A549 (cell line): ENCODE results near the gene MORN1. TPM values are rescaled to one million over a fixed set of nuclear protein-coding genes. Genes with fewer than 3 reads are reported as not detected.

Experiments used
- ATAC-seq, 2 experiments: fragments of 200-7000 bp in 1 of 2; fragments of >200 bp in 1 of 2; cut with Nextera tagmentation in 1 of 2; cut with Tn5 transposase in 1 of 2; 3 replicates each; pipeline versions ENCODE4 v1.8.0 to v1.9.1; 2018 to 2020; ENCODE audit warnings: mild to moderate bottlenecking in 1 of 2, moderate library complexity in 1 of 2
- CTCF ChIA-PET: fragments of 300-600 bp; sonication (Branson Sonifier 250); formaldehyde crosslinking; extraction: SDS; loops from one replicate; lab custom pipeline; 2021; ENCODE audit warnings: antibody characterized with exemption, inconsistent platforms; lab: Yijun Ruan, JAX
- POLR2A ChIA-PET: fragments of 350-600 bp; formaldehyde crosslinking; extraction: SDS; loops from one replicate; lab custom pipeline; 2021; ENCODE audit warnings: antibody characterized with exemption, inconsistent platforms; lab: Yijun Ruan, JAX
- DNase-seq, 2 experiments: peaks; one replicate each; pipeline versions ENCODE4 v3.0.0 to v3.0.0-alpha.2; 2011 to 2016; ENCODE audit warnings: low read depth in 1 of 2, low spot score in 1 of 2
- FAIRE-seq: peaks from 2 replicates; lab custom pipeline; 2011; peaks lifted over from hg19 to GRCh38; lab: Jason Lieb, UNC
- H3K27ac ChIP-seq, 2 experiments: fragments of >200 bp; sonication (Bioruptor Twin); formaldehyde crosslinking; 3 replicates each; pipeline ENCODE4 v1.5.1; 2016 to 2017
- H3K4me1 ChIP-seq: fragments of >200 bp; sonication (Bioruptor Twin); formaldehyde crosslinking; 3 replicates; pipeline ENCODE4 v1.6.1; 2016
- H3K4me2 ChIP-seq: fragments of >200 bp; sonication (Bioruptor Twin); formaldehyde crosslinking; 3 replicates; pipeline ENCODE4 v1.6.1; 2016
- H3K4me3 ChIP-seq: fragments of >200 bp; sonication (Bioruptor Twin); formaldehyde crosslinking; 3 replicates; pipeline ENCODE4 v1.5.1; 2016
- H3K9me3 ChIP-seq: fragments of >200 bp; sonication (Bioruptor Twin); formaldehyde crosslinking; 3 replicates; pipeline ENCODE4 v1.6.1; 2016
- BHLHE40 ChIP-seq: IDR thresholded peaks from 2 replicates; pipeline ENCODE4 v1.6.1; 2012; ENCODE audit warnings: low read depth, low read length, inconsistent platforms
- EHF ChIP-seq: fragments of 250-450 bp; sonication (Bioruptor Pico); IDR thresholded peaks from 2 replicates; pipeline ENCODE4 v1.5.0; 2020; ENCODE audit warnings: mild to moderate bottlenecking
- EHMT2 ChIP-seq: fragments of 200-600 bp; sonication (generic); IDR thresholded peaks from 2 replicates; pipeline ENCODE4 v1.6.1; 2016; ENCODE audit warnings: antibody characterized with exemption, low read depth, mild to moderate bottlenecking, moderate library complexity
- ESRRA ChIP-seq: fragments of 150-350 bp; IDR thresholded peaks from 2 replicates; pipeline ENCODE4 v1.6.1; 2014; ENCODE audit warnings: mild to moderate bottlenecking, low read length, borderline replicate concordance
- FOSL2 ChIP-seq, 2 experiments: fragments of 450-650 bp in 1 of 2; fragments of >200 bp in 1 of 2; sonication (Bioruptor Twin) in 1 of 2; formaldehyde crosslinking; IDR thresholded peaks; 2 replicates each; pipeline versions ENCODE4 v1.5.0 to v1.6.1; 2016 to 2020; ENCODE audit warnings: mild to moderate bottlenecking in 1 of 2, moderate library complexity in 1 of 2
- FOXS1 ChIP-seq: fragments of 250-450 bp; sonication (Bioruptor Pico); IDR thresholded peaks from 2 replicates; pipeline ENCODE4 v1.5.0; 2020; ENCODE audit warnings: mild to moderate bottlenecking, moderate library complexity
- GATA3 ChIP-seq: IDR thresholded peaks from 2 replicates; pipeline ENCODE4 v1.6.1; 2012; ENCODE audit warnings: borderline replicate concordance
- HEYL ChIP-seq: fragments of 250-450 bp; sonication (Bioruptor Pico); IDR thresholded peaks from 2 replicates; pipeline ENCODE4 v1.8.0; 2021; ENCODE audit warnings: mild to moderate bottlenecking, moderate library complexity
- JUN ChIP-seq, 2 experiments: fragments of >200 bp; sonication (Bioruptor Twin); formaldehyde crosslinking; IDR thresholded peaks; 2 replicates in 1 of 2; 3 replicates in 1 of 2; pipeline ENCODE4 v1.6.1; 2016 to 2017
- MAFK ChIP-seq: fragments of 450-650 bp; IDR thresholded peaks from 2 replicates; pipeline ENCODE4 v1.6.1; 2014; ENCODE audit not compliant: partially characterized antibody
- MYC ChIP-seq: IDR thresholded peaks from 2 replicates; pipeline ENCODE4 v1.6.1; 2012; ENCODE audit warnings: mild to moderate bottlenecking, inconsistent platforms, low read length, improper control_type of control experiment, borderline replicate concordance
- NPAS2 ChIP-seq: fragments of 250-450 bp; sonication (Bioruptor Pico); IDR thresholded peaks from 2 replicates; pipeline ENCODE4 v1.8.0; 2022; ENCODE audit warnings: mild to moderate bottlenecking, moderate library complexity, borderline replicate concordance
- POLR2A ChIP-seq: IDR thresholded peaks from 2 replicates; pipeline ENCODE4 v1.6.1; 2012; ENCODE audit warnings: mild to moderate bottlenecking, low read length
- POLR2AphosphoS2 ChIP-seq: conservative IDR thresholded peaks from 2 replicates; pipeline ENCODE4 v1.6.1; 2012; ENCODE audit warnings: low read length, improper control_type of control experiment, inconsistent platforms
- RAD21 ChIP-seq, 2 experiments: fragments of >200 bp in 1 of 2; sonication (Bioruptor Twin) in 1 of 2; formaldehyde crosslinking in 1 of 2; IDR thresholded peaks in 1 of 2; conservative IDR thresholded peaks in 1 of 2; 2 replicates in 1 of 2; 3 replicates in 1 of 2; pipeline ENCODE4 v1.6.1; 2012 to 2018; ENCODE audit warnings: inconsistent platforms in 1 of 2
- RFX5 ChIP-seq: fragments of 450-650 bp; IDR thresholded peaks from 2 replicates; pipeline ENCODE4 v1.7.1; 2014; ENCODE audit warnings: antibody characterized with exemption, mild to moderate bottlenecking, moderate library complexity
- RNF2 ChIP-seq: fragments of 200-600 bp; sonication (generic); IDR thresholded peaks from 2 replicates; pipeline ENCODE4 v1.6.1; 2016; ENCODE audit warnings: low read depth, mild to moderate bottlenecking, antibody characterized with exemption, moderate library complexity, borderline replicate concordance
- SMC3 ChIP-seq: fragments of >200 bp; sonication (Bioruptor Twin); formaldehyde crosslinking; IDR thresholded peaks from 3 replicates; pipeline ENCODE4 v1.6.1; 2018; ENCODE audit warnings: inconsistent platforms
- SREBF2 ChIP-seq: fragments of 450-650 bp; IDR thresholded peaks from 2 replicates; pipeline ENCODE4 v1.6.1; 2014; ENCODE audit warnings: mild to moderate bottlenecking, moderate library complexity
- ZFP36 ChIP-seq: fragments of 450-650 bp; IDR thresholded peaks from 2 replicates; pipeline ENCODE4 v1.6.1; 2014; ENCODE audit warnings: borderline replicate concordance; ENCODE audit not compliant: partially characterized antibody
- WGBS: methylation state at CpG from one replicate; pipeline ENCODE4 v1.1.6; 2017; ENCODE audit errors: missing lambda C conversion rate; 5-methylcytosine and 5-hydroxymethylcytosine counted together
- polyA plus RNA-seq, 4 experiments: library from polyadenylated mRNA; depleted of rRNA in 3 of 4; stranded (reverse); fragments of >200 nt; fragmentation: RNase III in 1 of 4; extraction: RNeasy Plus Mini Kit Qiagen cat#74134 plus additional on column Dnase treatment in 1 of 4; gene quantifications; 2 replicates in 3 of 4; 3 replicates in 1 of 4; pipeline ENCODE4 v1.2.3, GENCODE V29; 2011 to 2017
- TF ChIP-seq, protein P1 (sequence below): IDR thresholded peaks from 2 replicates; pipeline ENCODE4 v1.6.1; 2012
- TF ChIP-seq, protein P2 (sequence below): fragments of >200 bp; sonication (Bioruptor Twin); formaldehyde crosslinking; IDR thresholded peaks from 3 replicates; pipeline ENCODE4 v1.5.1; 2016
- TF ChIP-seq, protein P3 (sequence below): IDR thresholded peaks from 2 replicates; pipeline ENCODE4 v1.6.1; 2012
- TF ChIP-seq, protein P4 (sequence below): fragments of 150-350 bp; IDR thresholded peaks from 2 replicates; pipeline ENCODE4 v1.6.1; 2014; ENCODE audit warnings: low read depth, mild to moderate bottlenecking, low read length

The MORN1 gene
- polyA plus RNA-seq, 2 of the 4 experiments (the other 2 are of a cell fraction) = 6.9 to 8.9 TPM

DNA sequence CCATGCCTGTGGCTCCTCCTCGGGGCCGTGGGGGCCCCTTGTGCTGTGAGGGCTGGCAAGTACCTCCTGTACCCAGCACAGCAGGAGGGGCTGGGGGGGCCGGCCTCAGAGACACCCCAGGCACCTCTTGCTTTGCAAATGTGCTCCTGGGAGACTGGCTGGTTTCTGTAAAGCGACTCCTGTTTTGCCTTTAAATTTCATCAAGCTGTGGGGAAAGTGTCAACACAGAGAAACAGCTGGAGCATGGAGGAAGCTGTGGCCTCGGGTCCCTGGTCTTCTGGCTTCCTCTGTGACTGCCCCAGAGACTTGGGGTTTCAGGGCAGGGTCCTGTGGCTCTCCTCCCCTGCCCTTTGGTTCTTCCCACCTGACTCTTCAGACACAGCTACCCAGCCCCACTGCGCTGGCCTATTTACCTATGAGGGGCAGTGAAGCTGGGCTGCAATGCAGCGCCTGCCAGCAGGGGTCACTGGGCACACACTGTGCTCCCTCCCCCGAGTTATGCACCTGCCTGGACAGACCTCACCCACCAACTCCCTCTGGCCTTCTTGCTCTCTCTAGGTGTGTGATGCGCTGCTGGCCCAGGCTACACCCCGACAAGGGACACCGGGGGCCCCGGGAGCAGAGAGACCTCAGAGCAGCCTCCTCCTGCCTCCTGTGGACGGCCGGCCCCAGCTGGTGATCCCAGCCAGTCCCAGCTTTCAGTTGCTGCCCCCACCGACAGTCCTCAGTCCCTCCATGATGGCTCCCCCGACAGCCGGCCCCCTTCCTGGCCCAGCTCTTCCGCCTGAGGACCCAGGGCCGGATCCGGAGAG, 38.6 kb upstream of the MORN1 start:
- ChIA-PET CTCF (interaction anchor here (0.9 to 1.5 kb wide), 4 partner anchors 12 to 117 kb away, joined by 3 to 4 read pairs (median 3); no protein-coding TSS in a partner anchor), POLR2A (no interaction called here)
- Histone ChIP-seq H3K4me3 (no peak overlapping the region), H3K9me3 (peaks cover 5% of the 10 kb centered on the region; the same call in 1 of the 3 replicates), H3K4me1 (no peaks in the 10 kb centered on the region), H3K4me2 (no peak overlapping the region), H3K27ac (no peak overlapping the region)
- peak in 1 of 2 experiments; percentile 52; a peak in 2 of 5 replicates for TF ChIP-seq RAD21 (conservative IDR thresholded peaks at IDR 0.05 in 1 of 2, IDR thresholded peaks at IDR 0.05 in 1 of 2)
- TF ChIP-seq SMC3 = 0 out of 3 replicates have a peak, but pooled peaks have one; percentile 13
- TF ChIP-seq, protein P1, sequence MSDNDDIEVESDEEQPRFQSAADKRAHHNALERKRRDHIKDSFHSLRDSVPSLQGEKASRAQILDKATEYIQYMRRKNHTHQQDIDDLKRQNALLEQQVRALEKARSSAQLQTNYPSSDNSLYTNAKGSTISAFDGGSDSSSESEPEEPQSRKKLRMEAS = no peak
- TF ChIP-seq, protein P2, sequence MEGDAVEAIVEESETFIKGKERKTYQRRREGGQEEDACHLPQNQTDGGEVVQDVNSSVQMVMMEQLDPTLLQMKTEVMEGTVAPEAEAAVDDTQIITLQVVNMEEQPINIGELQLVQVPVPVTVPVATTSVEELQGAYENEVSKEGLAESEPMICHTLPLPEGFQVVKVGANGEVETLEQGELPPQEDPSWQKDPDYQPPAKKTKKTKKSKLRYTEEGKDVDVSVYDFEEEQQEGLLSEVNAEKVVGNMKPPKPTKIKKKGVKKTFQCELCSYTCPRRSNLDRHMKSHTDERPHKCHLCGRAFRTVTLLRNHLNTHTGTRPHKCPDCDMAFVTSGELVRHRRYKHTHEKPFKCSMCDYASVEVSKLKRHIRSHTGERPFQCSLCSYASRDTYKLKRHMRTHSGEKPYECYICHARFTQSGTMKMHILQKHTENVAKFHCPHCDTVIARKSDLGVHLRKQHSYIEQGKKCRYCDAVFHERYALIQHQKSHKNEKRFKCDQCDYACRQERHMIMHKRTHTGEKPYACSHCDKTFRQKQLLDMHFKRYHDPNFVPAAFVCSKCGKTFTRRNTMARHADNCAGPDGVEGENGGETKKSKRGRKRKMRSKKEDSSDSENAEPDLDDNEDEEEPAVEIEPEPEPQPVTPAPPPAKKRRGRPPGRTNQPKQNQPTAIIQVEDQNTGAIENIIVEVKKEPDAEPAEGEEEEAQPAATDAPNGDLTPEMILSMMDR = peak; percentile 14; the same call in 1 of the 3 replicates
- no peak for TF ChIP-seq ESRRA
- DNase-seq (no peak), ATAC-seq (peak in 1 of 2 experiments; percentile 32; a peak in 2 of 6 replicates), FAIRE-seq (no peak)
- WGBS = 43% methylated on average over 8 of the region's 20 CpGs

DNA sequence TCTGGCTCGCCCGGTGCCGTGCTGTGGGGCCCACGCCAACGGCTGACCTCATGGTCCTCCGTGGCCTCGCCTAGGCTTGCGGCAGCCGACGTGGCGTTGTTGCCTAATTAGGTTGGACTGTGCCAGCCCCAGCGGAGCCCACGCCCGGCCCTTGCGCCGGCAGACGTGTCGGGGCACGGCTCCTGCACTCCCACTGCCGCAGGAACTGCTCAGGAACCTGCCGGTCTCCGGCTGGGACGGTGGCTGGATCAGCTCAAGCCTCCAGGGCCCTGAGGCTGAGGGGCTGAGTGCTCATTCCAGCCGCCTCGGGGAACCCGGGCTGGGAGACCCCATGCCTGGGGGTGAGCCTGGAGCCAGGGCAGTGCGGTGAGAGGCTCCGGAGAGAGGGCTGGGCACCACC, 37.1 kb upstream of the MORN1 start:
- H3K4me2 ChIP-seq = no peak overlapping the region
- no peaks in the 10 kb centered on the region for H3K4me1 ChIP-seq
- TF ChIP-seq GATA3 (no peak), EHMT2 (no peak), FOSL2 (IDR thresholded peaks at IDR 0.05) (no peak), FOSL2 (CRISPR knock-in tag; IDR thresholded peaks at IDR 0.05) (no peak), MAFK (no peak), SREBF2 (no peak), HEYL (no peak), JUN (IDR thresholded peaks at IDR 0.05) (no peak), RNF2 (no peak), EHF (no peak), NPAS2 (CRISPR knock-in tag) (no peak), ZFP36 (no peak), POLR2AphosphoS2 (no peak), BHLHE40 (no peak), FOXS1 (CRISPR knock-in tag) (no peak), RFX5 (no peak), POLR2A (no peak), MYC (no peak)
- TF ChIP-seq, protein P2 = no peak
- TF ChIP-seq, protein P3, sequence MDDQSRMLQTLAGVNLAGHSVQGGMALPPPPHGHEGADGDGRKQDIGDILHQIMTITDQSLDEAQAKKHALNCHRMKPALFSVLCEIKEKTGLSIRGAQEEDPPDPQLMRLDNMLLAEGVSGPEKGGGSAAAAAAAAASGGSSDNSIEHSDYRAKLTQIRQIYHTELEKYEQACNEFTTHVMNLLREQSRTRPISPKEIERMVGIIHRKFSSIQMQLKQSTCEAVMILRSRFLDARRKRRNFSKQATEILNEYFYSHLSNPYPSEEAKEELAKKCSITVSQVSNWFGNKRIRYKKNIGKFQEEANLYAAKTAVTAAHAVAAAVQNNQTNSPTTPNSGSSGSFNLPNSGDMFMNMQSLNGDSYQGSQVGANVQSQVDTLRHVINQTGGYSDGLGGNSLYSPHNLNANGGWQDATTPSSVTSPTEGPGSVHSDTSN = no peak
- TF ChIP-seq, protein P4, sequence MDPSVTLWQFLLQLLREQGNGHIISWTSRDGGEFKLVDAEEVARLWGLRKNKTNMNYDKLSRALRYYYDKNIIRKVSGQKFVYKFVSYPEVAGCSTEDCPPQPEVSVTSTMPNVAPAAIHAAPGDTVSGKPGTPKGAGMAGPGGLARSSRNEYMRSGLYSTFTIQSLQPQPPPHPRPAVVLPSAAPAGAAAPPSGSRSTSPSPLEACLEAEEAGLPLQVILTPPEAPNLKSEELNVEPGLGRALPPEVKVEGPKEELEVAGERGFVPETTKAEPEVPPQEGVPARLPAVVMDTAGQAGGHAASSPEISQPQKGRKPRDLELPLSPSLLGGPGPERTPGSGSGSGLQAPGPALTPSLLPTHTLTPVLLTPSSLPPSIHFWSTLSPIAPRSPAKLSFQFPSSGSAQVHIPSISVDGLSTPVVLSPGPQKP = no peak
- TF ChIP-seq, all 56 proteins: peak for 0
- H3K27ac ChIP-seq = no peak overlapping the region
- DNase-seq (no peak), FAIRE-seq (no peak), ATAC-seq (no peak)
- peaks cover 5% of the 10 kb centered on the region; the same call in 1 of the 3 replicates for H3K9me3 ChIP-seq
- 92% methylated on average over 7 of the region's 28 CpGs for WGBS
- ChIA-PET POLR2A (no interaction called here), CTCF (interaction anchor here (1.8 kb wide), 1 partner anchor 61 kb away, joined by 3 read pairs; no protein-coding TSS in a partner anchor)
- H3K4me3 ChIP-seq = no peak overlapping the region
